Activated CD8-positive, alpha-beta memory T cell treated with anti-CD3 and anti-CD28 coated beads, Interleukin-2, amount 10 ng/mL, durations not matched to agents 7 days and 5 days (primary cell): Measurements from ENCODE around the gene HHAT. TPM values are rescaled to one million over a fixed set of nuclear protein-coding genes. Genes with fewer than 3 reads are reported as not detected.
"Not testable (repeated sequence)": the region's sequence is repeated elsewhere in the genome, so short reads cannot be mapped to it uniquely, and the experiment has no call there.

Experiments used
- ATAC-seq: fragments of 150-1000 bp; cut with Tn5 transposase; one replicate; pipeline ENCODE4 v1.10.0; 2021; ENCODE audit warnings: moderate library complexity
- CTCF ChIA-PET: fragments of 350-600 bp; sonication (Branson Sonifier 250); formaldehyde crosslinking; loops from one replicate; lab custom pipeline; 2021; ENCODE audit warnings: antibody characterized with exemption; lab: Charles Lee
- DNase-seq: peaks from one replicate; pipeline ENCODE4 v3.0.0-alpha.2; 2020
- H3K27ac Mint-ChIP-seq: one replicate; pipeline ENCODE4 v1.8.0; 2021; ENCODE audit warnings: mild to moderate bottlenecking, mixed read lengths
- H3K27me3 Mint-ChIP-seq: one replicate; pipeline ENCODE4 v1.8.0; 2021; ENCODE audit warnings: mixed read lengths
- H3K36me3 Mint-ChIP-seq: one replicate; pipeline ENCODE4 v1.8.0; 2021; ENCODE audit warnings: mild to moderate bottlenecking, mixed read lengths
- H3K4me1 Mint-ChIP-seq: one replicate; pipeline ENCODE4 v1.8.0; 2021; ENCODE audit warnings: mixed read lengths
- H3K4me3 Mint-ChIP-seq: one replicate; pipeline ENCODE4 v1.8.0; 2021; ENCODE audit warnings: mild to moderate bottlenecking, moderate library complexity, mixed read lengths
- H3K9me3 Mint-ChIP-seq: one replicate; pipeline ENCODE4 v1.8.0; 2022; ENCODE audit warnings: low read depth, mixed read lengths
- total RNA-seq, 2 experiments: library from RNA; stranded (reverse); gene quantifications; one replicate each; pipeline ENCODE4 v1.2.3, GENCODE V29; 2021

The HHAT gene
- total RNA-seq, 2 experiments from 2014 or later: 0.23 to 0.64 TPM

- no peak for DNase-seq
- Mint-ChIP-seq H3K27me3 (peaks cover 5% of the 10 kb centered on the region), H3K9me3 (no peaks in the 10 kb centered on the region), H3K4me3 (no peak overlapping the region), H3K36me3 (no peaks in the 10 kb centered on the region), H3K4me1 (peaks cover 21% of the 10 kb centered on the region), H3K27ac (no peak overlapping the region)
- ATAC-seq: no peak
- CTCF ChIA-PET: no interaction called here
Observed at GRCh38 chr1:210396541-210396940, 67.8 kb downstream of the HHAT start.

DNA sequence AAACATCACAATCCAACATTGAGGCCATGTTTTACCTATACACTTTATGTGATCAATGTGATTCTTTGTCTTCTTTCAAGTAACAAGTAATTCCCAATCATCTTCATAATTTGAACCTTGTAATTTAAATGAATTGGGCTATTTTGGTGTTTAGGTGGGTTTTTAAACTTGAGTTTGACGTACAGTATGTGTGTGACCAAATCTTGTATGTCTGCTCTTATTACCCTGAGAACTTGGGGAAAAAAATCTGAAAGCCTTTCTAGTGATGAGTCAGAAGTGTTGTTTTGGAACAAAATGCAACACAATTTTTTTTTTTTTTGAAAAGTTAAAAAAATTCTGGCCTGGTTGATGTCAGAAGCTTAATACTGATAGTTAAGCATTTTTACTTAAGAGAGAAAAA, 68.5 kb downstream of the HHAT start:
- Mint-ChIP-seq H3K27ac (no peak overlapping the region), H3K27me3 (peaks cover 5% of the 10 kb centered on the region), H3K9me3 (no peaks in the 10 kb centered on the region), H3K36me3 (no peaks in the 10 kb centered on the region), H3K4me1 (peaks cover 21% of the 10 kb centered on the region), H3K4me3 (no peak overlapping the region)
- CTCF ChIA-PET: interaction anchor here (0.8 kb wide), 1 partner anchor 14 kb away, joined by 3 read pairs; no protein-coding TSS in a partner anchor
- DNase-seq: no peak
- ATAC-seq: no peak

DNA sequence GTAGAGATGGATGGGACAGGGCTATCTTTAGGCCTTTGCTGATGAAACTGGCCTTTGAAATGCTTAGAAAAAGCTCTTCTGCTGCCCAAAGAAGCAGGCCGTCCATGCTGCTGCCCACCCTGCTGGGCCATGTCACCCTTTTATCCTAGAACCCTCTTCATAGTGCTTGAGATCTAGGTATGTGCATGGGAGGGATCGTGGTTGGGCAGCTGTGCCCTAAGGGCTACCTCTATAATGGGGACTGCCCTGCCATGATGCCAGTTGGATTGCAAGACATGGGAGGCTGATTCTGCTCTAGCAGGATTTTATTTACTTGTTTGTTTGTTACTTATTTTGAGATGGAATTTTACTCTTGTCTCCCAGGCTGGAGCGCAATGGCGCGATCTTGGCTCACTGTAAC, 69.0 kb downstream of the HHAT start:
- Mint-ChIP-seq H3K9me3 (no peaks in the 10 kb centered on the region), H3K27me3 (peaks cover 7% of the 10 kb centered on the region), H3K4me3 (no peak overlapping the region), H3K36me3 (no peaks in the 10 kb centered on the region), H3K4me1 (peaks cover 21% of the 10 kb centered on the region), H3K27ac (no peak overlapping the region)
- DNase-seq: no peak
- CTCF ChIA-PET: interaction anchor here (0.8 kb wide), 1 partner anchor 14 kb away, joined by 3 read pairs; no protein-coding TSS in a partner anchor
- no peak for ATAC-seq

- DNase-seq: no peak
- no peaks in the 10 kb centered on the region for H3K36me3 Mint-ChIP-seq
- peaks cover 21% of the 10 kb centered on the region for H3K4me1 Mint-ChIP-seq
- CTCF ChIA-PET: no interaction called here
- peaks cover 11% of the 10 kb centered on the region for H3K27me3 Mint-ChIP-seq
- H3K4me3 Mint-ChIP-seq: no peak overlapping the region
- no peak overlapping the region for H3K27ac Mint-ChIP-seq
- H3K9me3 Mint-ChIP-seq: no peaks in the 10 kb centered on the region
- ATAC-seq: no peak
Observed at GRCh38 chr1:210398466-210398865, 69.8 kb downstream of the HHAT start.

DNA sequence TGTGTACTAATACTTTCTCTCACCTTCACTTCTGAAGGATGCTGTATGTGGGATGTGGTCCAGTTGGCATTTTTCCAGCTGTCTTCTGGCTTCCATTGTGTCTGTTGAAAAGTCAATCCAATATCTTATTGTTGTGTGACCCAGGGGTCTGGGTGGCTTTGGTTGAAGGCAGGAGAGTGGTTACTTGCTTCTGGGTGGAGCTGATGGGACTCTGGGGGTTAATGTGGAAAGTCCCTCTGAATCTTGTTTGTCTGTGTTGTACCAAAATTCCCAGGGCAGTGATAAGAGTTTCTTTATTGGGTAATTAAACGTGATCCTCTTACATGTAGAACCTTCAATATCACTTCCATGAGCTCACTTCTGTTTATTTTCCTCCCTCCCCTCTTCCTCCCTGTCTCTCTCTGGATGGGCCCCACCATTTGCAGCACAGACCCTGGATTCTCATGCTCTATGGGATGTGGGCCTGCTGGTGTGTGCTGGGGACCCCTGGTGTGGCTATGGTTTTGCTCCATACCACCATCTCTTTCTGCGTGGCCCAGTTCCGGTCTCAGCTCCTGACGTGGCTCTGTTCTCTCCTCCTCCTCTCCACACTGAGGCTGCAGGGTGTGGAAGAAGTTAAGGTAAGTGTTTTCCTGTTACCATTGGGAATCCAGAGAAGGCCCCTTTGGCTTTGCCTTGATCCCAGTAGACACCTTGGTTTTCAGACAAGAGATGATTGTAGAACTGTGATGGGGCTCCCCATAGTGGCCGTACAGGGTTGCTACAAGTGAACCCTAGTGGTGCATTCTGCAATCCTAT, 71.5 kb downstream of the HHAT start:
- H3K4me1 Mint-ChIP-seq: peaks cover 17% of the 10 kb centered on the region
- H3K36me3 Mint-ChIP-seq: no peaks in the 10 kb centered on the region
- ATAC-seq (peak; percentile 91), DNase-seq (peak; percentile 64)
- no peaks in the 10 kb centered on the region for H3K9me3 Mint-ChIP-seq
- CTCF ChIA-PET: interaction anchor here (0.7 to 3.7 kb wide), 17 partner anchors 9 to 734 kb away, joined by 3 to 27 read pairs (median 4); partner anchors contain the start of gene KCNH1
- H3K27ac Mint-ChIP-seq: no peak overlapping the region
- H3K27me3 Mint-ChIP-seq: peaks cover 12% of the 10 kb centered on the region
- H3K4me3 Mint-ChIP-seq: no peak overlapping the region

- H3K4me1 Mint-ChIP-seq: peaks cover 19% of the 10 kb centered on the region
- H3K27ac Mint-ChIP-seq: no peak overlapping the region
- CTCF ChIA-PET: interaction anchor here (0.9 to 3.7 kb wide), 6 partner anchors 8 to 732 kb away, joined by 3 to 27 read pairs (median 4); partner anchors contain the start of gene KCNH1
- H3K9me3 Mint-ChIP-seq: no peaks in the 10 kb centered on the region
- ATAC-seq (no peak), DNase-seq (no peak)
- H3K27me3 Mint-ChIP-seq: peaks cover 10% of the 10 kb centered on the region
- no peak overlapping the region for H3K4me3 Mint-ChIP-seq
- H3K36me3 Mint-ChIP-seq: no peaks in the 10 kb centered on the region
Observed at GRCh38 chr1:210402560-210402959, 73.9 kb downstream of the HHAT start.

DNA sequence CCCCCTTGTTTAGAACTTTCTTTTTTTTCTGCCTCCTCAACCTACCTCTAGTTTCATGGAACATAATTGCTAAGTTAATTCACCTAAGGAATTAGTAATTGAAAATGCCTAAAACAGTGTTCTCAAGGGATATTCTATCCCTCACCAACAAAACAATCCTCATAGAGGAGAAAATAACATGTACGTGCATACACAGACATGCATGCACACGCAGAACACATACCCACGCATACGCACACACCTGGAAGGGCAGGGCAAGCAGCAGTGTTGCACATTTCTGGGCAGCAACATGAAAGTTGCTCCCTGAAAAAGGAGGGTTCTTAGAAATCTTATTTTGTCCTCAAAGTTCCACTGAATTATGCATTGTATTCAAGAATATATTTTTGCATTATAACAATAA, 76.6 kb downstream of the HHAT start:
- CTCF ChIA-PET: interaction anchor here (1.1 to 3.4 kb wide), 3 partner anchors 31 to 729 kb away, joined by 3 to 38 read pairs (median 4); partner anchors contain the start of gene KCNH1
- Mint-ChIP-seq H3K4me1 (peaks cover 6% of the 10 kb centered on the region), H3K9me3 (no peaks in the 10 kb centered on the region), H3K27ac (no peak overlapping the region), H3K36me3 (no peaks in the 10 kb centered on the region), H3K27me3 (peaks cover 7% of the 10 kb centered on the region), H3K4me3 (no peak overlapping the region)
- ATAC-seq (no peak), DNase-seq (no peak)

DNA sequence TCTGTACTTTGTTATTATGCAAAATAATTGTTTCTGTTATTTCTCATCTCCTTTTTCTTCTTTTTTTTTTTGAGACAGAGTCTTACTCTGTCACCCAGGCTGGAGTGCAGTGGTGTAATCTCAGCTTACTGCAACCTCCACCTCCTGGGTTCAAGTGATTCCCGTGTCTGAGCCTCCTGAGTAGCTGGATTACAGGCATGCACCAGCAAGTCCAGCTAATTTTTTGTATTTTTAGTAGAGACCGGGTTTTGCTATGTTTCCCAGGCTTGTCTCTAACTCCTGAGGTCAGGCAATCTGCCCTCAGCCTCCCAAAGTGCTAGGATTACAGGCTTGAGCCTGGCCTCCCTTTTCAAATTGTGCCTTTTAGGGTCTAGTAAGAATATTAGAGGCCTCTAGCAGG, 77.6 kb downstream of the HHAT start:
- H3K9me3 Mint-ChIP-seq, H3K27me3 Mint-ChIP-seq, DNase-seq, H3K4me1 Mint-ChIP-seq, ATAC-seq, H3K36me3 Mint-ChIP-seq, H3K4me3 Mint-ChIP-seq, H3K27ac Mint-ChIP-seq: not testable (repeated sequence)
- CTCF ChIA-PET: interaction anchor here (0.7 to 3.4 kb wide), 5 partner anchors 32 to 728 kb away, joined by 3 to 38 read pairs (median 4); partner anchors contain the start of gene KCNH1

- no peak overlapping the region for H3K4me3 Mint-ChIP-seq
- peak; percentile 51 for ATAC-seq
- no peaks in the 10 kb centered on the region for H3K9me3 Mint-ChIP-seq
- peaks cover 7% of the 10 kb centered on the region for H3K27me3 Mint-ChIP-seq
- no peaks in the 10 kb centered on the region for H3K36me3 Mint-ChIP-seq
- CTCF ChIA-PET: interaction anchor here (0.5 to 3.4 kb wide), 9 partner anchors 33 to 727 kb away, joined by 3 to 38 read pairs (median 4); partner anchors contain the start of gene KCNH1
- DNase-seq: peak; percentile 72
- H3K27ac Mint-ChIP-seq: no peak overlapping the region
- peaks cover 2% of the 10 kb centered on the region for H3K4me1 Mint-ChIP-seq
Observed at GRCh38 chr1:210407207-210407886, 78.6 kb downstream of the HHAT start.

DNA sequence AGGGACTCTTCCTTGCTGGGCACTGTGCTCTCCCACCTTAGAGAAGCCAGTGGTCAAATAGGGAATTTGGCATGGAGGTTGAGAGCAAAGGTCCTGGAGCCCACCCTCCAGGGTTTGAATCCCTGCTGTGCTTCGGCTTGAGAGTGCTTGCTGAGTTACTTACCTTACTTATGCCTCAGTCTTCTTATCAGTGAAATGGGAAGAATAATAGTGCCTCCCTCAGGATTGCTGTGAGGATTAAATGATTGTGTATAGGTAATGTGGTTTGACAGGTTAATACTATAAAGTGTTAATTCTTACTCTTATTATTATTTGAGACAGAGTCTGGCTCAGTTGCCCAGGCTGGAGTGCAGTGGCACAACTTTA, 79.2 kb downstream of the HHAT start:
- no peak overlapping the region for H3K27ac Mint-ChIP-seq
- no peak overlapping the region for H3K4me3 Mint-ChIP-seq
- DNase-seq (no peak), ATAC-seq (no peak)
- no peaks in the 10 kb centered on the region for H3K36me3 Mint-ChIP-seq
- CTCF ChIA-PET: interaction anchor here (2.6 kb wide), 1 partner anchor 727 kb away, joined by 14 read pairs; the partner anchor contains the start of gene KCNH1
- peaks cover 4% of the 10 kb centered on the region for H3K27me3 Mint-ChIP-seq
- no peaks in the 10 kb centered on the region for H3K9me3 Mint-ChIP-seq
- H3K4me1 Mint-ChIP-seq: peaks cover 2% of the 10 kb centered on the region

DNA sequence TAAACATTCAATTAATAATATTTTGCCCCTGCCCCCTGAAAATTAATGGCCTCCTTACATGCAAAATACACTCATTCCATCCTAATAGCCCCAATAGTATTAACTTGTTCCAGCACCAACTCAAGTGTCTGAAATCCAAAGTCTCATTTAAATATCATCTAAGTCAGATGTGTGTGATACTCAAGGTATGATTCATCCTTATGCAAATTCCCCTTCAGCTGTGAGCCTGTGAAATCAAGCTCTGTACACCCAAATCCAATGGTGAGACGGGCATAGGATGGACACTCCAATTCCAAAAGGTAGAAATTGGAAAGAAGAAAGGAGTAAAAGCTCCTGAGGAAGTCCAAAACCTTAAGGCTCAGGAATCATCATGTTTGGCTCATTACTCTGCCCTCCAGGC, 83.5 kb downstream of the HHAT start:
- no peaks in the 10 kb centered on the region for H3K27me3 Mint-ChIP-seq
- CTCF ChIA-PET: interaction anchor here (0.5 to 2.8 kb wide), 2 partner anchors 10 to 1373 kb away, joined by 3 to 9 read pairs; no protein-coding TSS in a partner anchor
- ATAC-seq: no peak
- H3K36me3 Mint-ChIP-seq: no peaks in the 10 kb centered on the region
- H3K4me1 Mint-ChIP-seq: peaks cover 1% of the 10 kb centered on the region
- H3K9me3 Mint-ChIP-seq: no peaks in the 10 kb centered on the region
- no peak overlapping the region for H3K4me3 Mint-ChIP-seq
- DNase-seq: no peak
- no peak overlapping the region for H3K27ac Mint-ChIP-seq

GRCh38 chr1:210413951-210414350, 85.2 kb downstream of the HHAT start:
- CTCF ChIA-PET: interaction anchor here (0.9 to 2.8 kb wide), 3 partner anchors 8 to 720 kb away, joined by 3 to 9 read pairs (median 8); partner anchors contain the start of gene KCNH1
- Mint-ChIP-seq H3K27ac (no peak overlapping the region), H3K4me1 (no peaks in the 10 kb centered on the region), H3K36me3 (no peaks in the 10 kb centered on the region), H3K9me3 (no peaks in the 10 kb centered on the region), H3K4me3 (no peak overlapping the region), H3K27me3 (no peaks in the 10 kb centered on the region)
- no peak for ATAC-seq
- no peak for DNase-seq

DNA sequence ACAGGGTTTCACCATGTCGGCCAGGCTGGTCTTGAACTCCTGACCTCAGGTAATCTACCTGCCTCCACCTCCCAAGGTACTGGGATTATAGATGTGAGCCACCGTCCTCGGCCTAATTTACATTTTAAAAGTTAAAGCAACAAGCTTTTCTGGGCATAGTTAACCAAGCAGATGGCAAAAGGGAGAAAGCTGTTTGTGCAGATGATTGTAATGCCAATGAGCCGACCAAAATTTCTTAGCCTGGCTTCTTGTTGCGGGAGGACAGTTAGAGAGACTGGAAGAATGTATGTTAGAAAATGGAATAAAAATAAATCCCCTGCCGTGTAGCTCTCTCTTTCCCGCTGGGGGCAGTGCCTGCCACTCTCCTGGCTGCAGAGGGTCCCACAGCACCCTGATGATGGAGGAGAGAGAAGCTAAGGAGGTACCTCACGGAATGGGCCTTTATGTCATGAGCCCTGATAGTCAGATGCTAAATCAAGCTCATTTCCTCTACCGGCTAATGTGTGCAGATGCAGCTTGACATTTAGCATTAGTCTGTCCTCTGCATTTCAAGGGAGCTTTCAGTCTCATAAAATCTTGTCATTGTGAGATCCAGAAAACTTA, 87.2 kb downstream of the HHAT start:
- Mint-ChIP-seq H3K9me3 (no peaks in the 10 kb centered on the region), H3K4me1 (no peaks in the 10 kb centered on the region), H3K36me3 (no peaks in the 10 kb centered on the region), H3K4me3 (no peak overlapping the region), H3K27ac (no peak overlapping the region), H3K27me3 (no peaks in the 10 kb centered on the region)
- ATAC-seq: no peak
- no peak for DNase-seq
- CTCF ChIA-PET: no interaction called here
